CD4-positive, alpha-beta T cell (primary cell): ENCODE data around the gene NEK7. TPM values are rescaled to one million over a fixed set of nuclear protein-coding genes. Genes with fewer than 3 reads are reported as not detected.

Experiments used
- ATAC-seq: fragments of 200-7000 bp; cut with Tn5 transposase; one replicate; pipeline ENCODE4 v1.10.0; 2022; ENCODE audit warnings: mild to moderate bottlenecking; ENCODE audit not compliant: poor library complexity
- CTCF ChIA-PET: fragments of 350-600 bp; sonication (Branson Sonifier 250); formaldehyde crosslinking; loops from one replicate; lab custom pipeline; 2021; ENCODE audit warnings: antibody characterized with exemption, inconsistent platforms; lab: Charles Lee
- POLR2A ChIA-PET: fragments of 350-600 bp; sonication (Branson Sonifier 250); formaldehyde crosslinking; loops from one replicate; lab custom pipeline; 2021; ENCODE audit warnings: antibody characterized with exemption, inconsistent platforms; lab: Charles Lee
- DNase-seq, 14 experiments: peaks; one replicate each; pipeline ENCODE4 v3.0.0-alpha.2; 2013 to 2020; ENCODE audit warnings: mixed read lengths in 2 of 14
- H3K27ac ChIP-seq, 2 donors: one replicate each; pipeline versions ENCODE4 v1.5.1 to v1.7.0; 2013; ENCODE audit warnings: low read length in 2 of 2, low read depth in 1 of 2, mild to moderate bottlenecking in 1 of 2
- H3K27me3 ChIP-seq, 2 experiments: 1 replicate in 1 of 2; 2 replicates in 1 of 2; pipeline versions ENCODE4 v1.6.1 to v1.7.0; 2013; ENCODE audit warnings: low read length in 2 of 2, control low read depth in 1 of 2, mild to moderate bottlenecking in 1 of 2, moderate library complexity in 1 of 2; ENCODE audit not compliant: insufficient read depth in 2 of 2, control insufficient read depth in 1 of 2
- H3K36me3 ChIP-seq: one replicate; pipeline ENCODE4 v1.6.1; 2013; ENCODE audit warnings: low read length, control low read depth; ENCODE audit not compliant: insufficient read depth
- H3K4me1 ChIP-seq: one replicate; pipeline ENCODE4 v1.6.1; 2013; ENCODE audit warnings: low read length, control low read depth; ENCODE audit not compliant: insufficient read depth
- H3K4me3 ChIP-seq: one replicate; pipeline ENCODE4 v1.5.1; 2013; ENCODE audit warnings: mild to moderate bottlenecking, low read length, moderate library complexity
- H3K9me3 ChIP-seq, 2 experiments: 1 replicate in 1 of 2; 2 replicates in 1 of 2; pipeline versions ENCODE4 v1.6.1 to v1.7.0; 2013; ENCODE audit warnings: low read length in 2 of 2, mild to moderate bottlenecking in 2 of 2, control low read depth in 1 of 2, moderate library complexity in 1 of 2; ENCODE audit not compliant: control insufficient read depth in 1 of 2, insufficient read depth in 1 of 2
- H3K27ac Mint-ChIP-seq: one replicate; pipeline ENCODE4 v1.8.0; 2020; ENCODE audit warnings: mixed read lengths
- H3K27me3 Mint-ChIP-seq: one replicate; pipeline ENCODE4 v1.8.0; 2021; ENCODE audit warnings: mixed read lengths
- H3K36me3 Mint-ChIP-seq: one replicate; pipeline ENCODE4 v1.8.0; 2021; ENCODE audit warnings: low read depth, mixed read lengths
- H3K4me1 Mint-ChIP-seq: one replicate; pipeline ENCODE4 v1.8.0; 2021; ENCODE audit warnings: low read depth, mixed read lengths
- H3K4me3 Mint-ChIP-seq: one replicate; pipeline ENCODE4 v1.8.0; 2020; ENCODE audit warnings: mild to moderate bottlenecking, mixed read lengths
- H3K9me3 Mint-ChIP-seq: one replicate; pipeline ENCODE4 v1.8.0; 2020; ENCODE audit warnings: mixed read lengths
- CTCF ChIP-seq: fragments of 200-600 bp; IDR thresholded peaks from one replicate; pipeline ENCODE4 v1.8.0; 2022; ENCODE audit warnings: antibody characterized with exemption, mild to moderate bottlenecking
- intact Hi-C, 2 experiments: fragments of 100-400 bp; cut with DNase I in 1 of 2; cut with micrococcal nuclease in 1 of 2; formaldehyde crosslinking; loops; one replicate each; pipeline versions ENCODE4 v1.15.1 to v1.9.0; 2023 to 2025; cut with DNase I, micrococcal nuclease
- total RNA-seq, 174 experiments: library from RNA in 2 of 174; stranded (reverse) in 2 of 174; gene quantifications; one replicate each; pipeline ENCODE4 v1.2.3 and lab custom pipeline; 2021 to 2026

Gene NEK7
- total RNA-seq, 2 experiments from 2014 or later = 11.8 to 13.0 TPM

GRCh38 chr1:198232940-198233675 is 76.3 kb downstream of the NEK7 start:
- Histone ChIP-seq H3K27me3 (no peaks in the 10 kb centered on the region), H3K9me3 (no peaks in the 10 kb centered on the region), H3K27ac (no peak overlapping the region), H3K4me1 (peaks cover 4% of the 10 kb centered on the region), H3K36me3 (no peaks in the 10 kb centered on the region), H3K4me3 (no peak overlapping the region)
- ChIA-PET CTCF (interaction anchor here (1.0 kb wide), 1 partner anchor 13 kb away, joined by 3 read pairs; no protein-coding TSS in a partner anchor), POLR2A (interaction anchor here (0.6 kb wide), 1 partner anchor 12 kb away, joined by 4 read pairs; no protein-coding TSS in a partner anchor)
- TF ChIP-seq CTCF = no peak
- Mint-ChIP-seq H3K36me3 (peaks cover 14% of the 10 kb centered on the region), H3K9me3 (no peaks in the 10 kb centered on the region), H3K4me1 (peaks cover 29% of the 10 kb centered on the region), H3K27me3 (no peaks in the 10 kb centered on the region), H3K4me3 (no peak overlapping the region), H3K27ac (no peak overlapping the region)
- DNase-seq (no peak), ATAC-seq (no peak)
- intact Hi-C loops = no loop called here

GRCh38 chr1:198234520-198235251 is 77.9 kb downstream of the NEK7 start:
- Mint-ChIP-seq H3K27ac (no peak overlapping the region), H3K4me1 (peaks cover 21% of the 10 kb centered on the region), H3K9me3 (no peaks in the 10 kb centered on the region), H3K27me3 (no peaks in the 10 kb centered on the region), H3K4me3 (no peak overlapping the region), H3K36me3 (peaks cover 14% of the 10 kb centered on the region)
- no peak overlapping the region for H3K4me3 ChIP-seq
- H3K4me1 ChIP-seq = peaks cover 4% of the 10 kb centered on the region
- DNase-seq (peak in 1 of 14 experiments; percentile 23), ATAC-seq (no peak)
- intact Hi-C loops = no loop called here
- CTCF ChIA-PET = no interaction called here
- H3K27ac ChIP-seq = no peak overlapping the region
- TF ChIP-seq CTCF = no peak
- no peaks in the 10 kb centered on the region for H3K9me3 ChIP-seq
- no peaks in the 10 kb centered on the region for H3K27me3 ChIP-seq
- no peaks in the 10 kb centered on the region for H3K36me3 ChIP-seq
- POLR2A ChIA-PET = no interaction called here

- ATAC-seq = no peak
- Histone ChIP-seq H3K27ac (no peak overlapping the region), H3K4me1 (peaks cover 4% of the 10 kb centered on the region), H3K36me3 (no peaks in the 10 kb centered on the region), H3K9me3 (no peaks in the 10 kb centered on the region), H3K27me3 (no peaks in the 10 kb centered on the region), H3K4me3 (no peak overlapping the region)
- ChIA-PET CTCF (interaction anchor here (0.9 kb wide), 1 partner anchor 82 kb away, joined by 3 read pairs; no protein-coding TSS in a partner anchor), POLR2A (no interaction called here)
- DNase-seq = peak in 3 of 14 experiments; percentile 14 to 22 (median 19)
- intact Hi-C loops = no loop called here
- no peaks in the 10 kb centered on the region for H3K9me3 Mint-ChIP-seq
- no peak overlapping the region for H3K27ac Mint-ChIP-seq
- no peak overlapping the region for H3K4me3 Mint-ChIP-seq
- peaks cover 12% of the 10 kb centered on the region for H3K36me3 Mint-ChIP-seq
- TF ChIP-seq CTCF = no peak
- no peaks in the 10 kb centered on the region for H3K27me3 Mint-ChIP-seq
- peaks cover 30% of the 10 kb centered on the region for H3K4me1 Mint-ChIP-seq
Observed at GRCh38 chr1:198238121-198238520, 81.3 kb downstream of the NEK7 start.
